Muscle layer of colon (tissue), 2 donors: ENCODE results near the gene GCGR.

Experiments
- H3K27ac ChIP-seq: one replicate; pipeline ENCODE4 v1.7.0; 2013; ENCODE audit warnings: low read depth, mild to moderate bottlenecking, low read length, moderate library complexity
- H3K27me3 ChIP-seq, 2 donors: one replicate each; pipeline ENCODE4 v1.7.0; 2013; ENCODE audit warnings: low read length in 2 of 2, mild to moderate bottlenecking in 2 of 2; ENCODE audit not compliant: insufficient read depth in 2 of 2, control insufficient read depth in 1 of 2
- H3K36me3 ChIP-seq: one replicate; pipeline ENCODE4 v1.7.0; 2013; ENCODE audit warnings: mild to moderate bottlenecking, low read length; ENCODE audit not compliant: insufficient read depth
- H3K4me1 ChIP-seq: one replicate; pipeline ENCODE4 v1.7.0; 2013; ENCODE audit warnings: mild to moderate bottlenecking, low read length; ENCODE audit not compliant: insufficient read depth
- H3K4me3 ChIP-seq, 2 donors: one replicate each; pipeline ENCODE4 v1.7.0; 2013; ENCODE audit warnings: low read length in 2 of 2, low read depth in 1 of 2, mild to moderate bottlenecking in 1 of 2, moderate library complexity in 1 of 2
- H3K9ac ChIP-seq: one replicate; pipeline ENCODE4 v1.7.0; 2013; ENCODE audit warnings: low read length
- H3K9me3 ChIP-seq: one replicate; pipeline ENCODE4 v1.7.0; 2013; ENCODE audit warnings: mild to moderate bottlenecking, low read length
- donor health status: abdominal sarcoma.
- donor health status: Adenocarcinoma of cecum.

GCGR gene

DNA sequence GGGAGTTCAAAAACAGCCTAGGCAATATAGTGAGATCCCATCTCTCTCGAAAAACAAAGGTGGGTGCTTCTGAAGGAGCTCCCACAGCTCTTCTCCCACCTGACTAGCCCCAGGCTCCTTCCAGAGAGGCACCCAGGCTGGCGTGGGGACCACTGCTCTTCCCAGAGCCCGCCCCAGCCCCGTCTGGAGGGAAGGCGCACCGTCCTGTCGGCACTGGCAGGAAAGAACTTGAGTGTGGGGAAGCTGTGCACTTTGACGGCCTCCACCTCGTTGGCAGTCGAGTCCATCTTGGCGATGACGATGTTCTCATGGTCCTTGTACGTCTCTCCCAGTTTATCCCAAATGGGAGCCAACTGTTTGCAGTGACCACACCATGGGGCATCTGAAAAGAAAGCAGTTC is 41.4 kb downstream of the GCGR start:
- no peaks in the 10 kb centered on the region for H3K4me1 ChIP-seq
- peaks cover 51% of the 10 kb centered on the region for H3K36me3 ChIP-seq
- no peaks in the 10 kb centered on the region for H3K9me3 ChIP-seq
- H3K27me3 ChIP-seq = no peaks in the 10 kb centered on the region
- no peak overlapping the region for H3K27ac ChIP-seq
- no peak overlapping the region for H3K9ac ChIP-seq
- H3K4me3 ChIP-seq = no peak overlapping the region

DNA sequence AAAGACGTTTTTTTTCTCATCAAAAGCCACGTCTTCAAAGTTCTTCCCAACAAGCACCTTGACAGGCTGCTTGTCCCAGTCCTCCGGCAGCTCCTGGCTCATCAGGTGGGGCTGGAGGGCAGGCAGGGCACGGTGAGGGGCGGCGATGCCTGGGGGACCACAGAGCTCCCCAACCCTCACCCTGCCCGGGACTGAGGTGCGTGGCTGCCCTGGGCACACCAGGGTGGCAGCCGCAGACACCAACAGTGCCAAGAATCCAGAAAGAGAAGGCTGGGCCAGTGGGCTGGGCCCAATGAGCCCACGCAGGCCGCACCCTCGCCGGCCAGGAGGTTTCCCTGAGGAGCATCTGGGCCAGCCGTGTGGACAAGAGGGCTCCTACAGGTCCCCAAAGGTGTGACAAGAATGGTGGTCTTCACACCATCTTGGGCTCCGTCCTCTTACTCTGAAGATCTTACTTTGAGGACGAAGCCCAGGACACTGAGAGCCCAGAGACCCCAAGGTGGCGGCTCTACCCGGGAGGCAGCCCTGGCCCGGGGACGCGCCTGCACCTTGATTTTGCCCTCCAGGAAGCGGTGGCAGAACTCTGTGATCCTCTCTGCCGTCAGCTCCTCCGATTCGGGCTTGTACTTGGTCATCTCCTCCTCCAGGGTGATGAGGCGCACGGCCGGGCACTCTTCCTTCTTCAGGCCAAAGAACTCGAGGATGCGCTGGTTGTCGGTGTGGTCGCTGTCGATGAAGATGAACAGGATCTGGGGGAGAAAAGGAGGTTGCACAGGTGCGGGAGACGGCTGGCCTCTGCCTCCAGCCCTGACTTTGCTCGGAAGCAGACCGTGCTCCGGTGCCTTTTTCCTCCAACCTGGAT is 42.2 kb downstream of the GCGR start:
- no peak overlapping the region for H3K4me3 ChIP-seq
- no peaks in the 10 kb centered on the region for H3K4me1 ChIP-seq
- H3K9me3 ChIP-seq = no peaks in the 10 kb centered on the region
- H3K27ac ChIP-seq = no peak overlapping the region
- no peak overlapping the region for H3K9ac ChIP-seq
- peaks cover 52% of the 10 kb centered on the region for H3K36me3 ChIP-seq
- no peaks in the 10 kb centered on the region for H3K27me3 ChIP-seq

DNA sequence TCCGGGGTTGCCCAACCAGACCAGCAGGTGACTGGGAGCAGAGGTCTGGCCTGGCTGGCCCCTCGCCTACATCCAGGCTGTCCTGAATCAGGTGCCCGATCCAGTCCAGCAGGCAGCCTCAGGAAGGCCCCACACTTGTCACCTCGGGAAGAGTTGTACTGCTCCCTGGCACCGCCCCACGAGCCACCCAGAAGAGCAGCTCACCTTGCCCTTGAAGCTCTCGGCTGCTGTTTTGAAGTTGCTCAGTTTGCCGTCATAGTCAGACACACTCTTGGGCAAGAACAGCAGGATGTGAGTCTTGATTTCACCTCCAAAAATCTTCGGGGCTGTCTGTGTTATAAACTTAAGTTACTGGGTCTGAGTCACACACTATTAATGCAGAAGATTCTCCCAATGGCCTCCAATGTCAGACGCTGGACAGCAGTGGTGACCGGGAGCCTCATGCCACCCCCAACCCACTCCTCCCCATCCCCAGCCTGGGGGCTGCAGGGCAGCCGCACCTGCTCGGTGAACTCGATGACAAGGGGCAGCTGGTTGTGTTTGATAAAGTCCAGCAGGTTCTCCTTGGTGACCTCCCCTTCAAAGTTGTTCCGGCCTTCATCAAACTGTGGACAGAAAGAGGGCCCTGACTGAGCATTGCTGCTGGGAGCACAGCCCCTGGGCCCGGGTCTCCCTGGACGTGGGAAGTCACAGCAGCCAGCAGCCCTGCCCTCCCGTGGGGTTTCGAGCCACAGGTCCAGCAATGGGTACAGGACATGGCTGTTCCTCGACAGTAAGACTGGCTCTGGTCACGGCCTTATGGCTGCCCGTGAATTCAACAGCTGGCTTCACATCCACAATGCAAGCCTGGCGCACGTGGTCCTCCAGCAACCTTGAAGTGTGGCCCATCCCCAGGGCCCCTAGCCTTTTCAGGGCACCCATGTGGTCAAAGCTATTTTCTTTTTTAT is 43.1 kb downstream of the GCGR start:
- Histone ChIP-seq H3K9me3 (no peaks in the 10 kb centered on the region), H3K9ac (no peak overlapping the region), H3K36me3 (peaks cover 61% of the 10 kb centered on the region), H3K27me3 (no peaks in the 10 kb centered on the region), H3K4me3 (no peak overlapping the region), H3K4me1 (no peaks in the 10 kb centered on the region), H3K27ac (no peak overlapping the region)

DNA sequence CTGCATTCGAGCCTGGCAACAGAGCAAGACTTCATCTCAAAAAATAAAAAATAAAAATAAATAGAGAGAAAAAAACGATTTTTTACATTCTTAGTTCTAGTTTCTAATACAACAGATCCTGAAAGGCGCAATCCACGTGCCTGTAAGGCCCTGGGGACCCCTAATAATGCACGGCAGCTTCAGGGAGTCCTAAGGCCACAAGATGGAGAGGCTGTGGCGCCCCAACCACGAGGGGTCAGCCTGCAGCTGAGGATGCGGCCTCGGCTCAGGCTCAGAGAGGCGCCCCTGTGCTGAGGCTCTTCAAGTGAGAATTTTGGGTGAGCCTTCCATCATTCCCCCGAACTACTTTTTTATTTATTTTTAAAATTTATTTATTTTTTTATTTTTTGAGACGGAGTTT is 45.5 kb downstream of the GCGR start:
- H3K9ac ChIP-seq = no peak overlapping the region
- H3K27me3 ChIP-seq = no peaks in the 10 kb centered on the region
- H3K9me3 ChIP-seq = no peaks in the 10 kb centered on the region
- H3K4me3 ChIP-seq = no peak overlapping the region
- H3K4me1 ChIP-seq = no peaks in the 10 kb centered on the region
- no peak overlapping the region for H3K27ac ChIP-seq
- peaks cover 62% of the 10 kb centered on the region for H3K36me3 ChIP-seq

DNA sequence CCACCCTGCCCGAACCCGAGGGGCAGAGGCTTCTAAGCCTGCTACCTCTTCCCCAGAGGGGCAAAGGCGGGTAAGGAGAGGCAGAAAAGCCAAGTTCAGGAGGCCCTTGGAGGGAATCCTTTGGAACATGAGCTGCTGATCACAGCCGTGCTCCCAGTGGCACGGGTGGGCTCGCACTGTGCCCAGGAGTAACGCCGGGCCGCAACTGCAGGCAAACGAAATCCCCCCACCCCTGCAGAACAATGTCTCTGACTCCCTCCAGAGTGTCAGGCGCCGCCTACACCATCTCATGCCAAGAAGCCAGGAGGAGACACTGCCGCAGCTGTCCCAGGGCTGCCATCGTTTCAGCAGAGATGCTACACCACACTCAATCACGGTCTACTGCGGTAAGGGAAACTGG is 47.5 kb downstream of the GCGR start:
- H3K36me3 ChIP-seq = peaks cover 57% of the 10 kb centered on the region

DNA sequence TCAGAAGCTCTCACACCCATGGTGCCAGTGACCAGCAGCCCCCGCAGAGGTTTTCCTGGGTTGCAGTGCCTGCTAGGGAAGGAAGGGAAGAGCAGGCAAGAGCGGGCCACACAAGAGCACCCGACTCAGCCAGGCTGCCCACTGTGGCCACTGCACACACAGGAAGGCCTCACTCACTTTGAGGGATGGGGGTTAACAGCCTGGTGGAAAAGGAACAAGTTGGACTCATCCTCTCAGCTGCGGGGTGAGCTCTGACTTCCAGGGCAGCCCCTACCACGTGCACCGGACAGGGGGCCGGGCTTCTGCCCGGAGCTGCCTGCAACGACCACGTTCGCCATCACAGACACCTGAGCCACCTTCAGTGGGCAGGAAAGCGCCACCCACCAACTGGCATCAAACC is 48.3 kb downstream of the GCGR start:
- H3K9ac ChIP-seq = no peak overlapping the region
- H3K9me3 ChIP-seq = no peaks in the 10 kb centered on the region
- H3K27me3 ChIP-seq = no peaks in the 10 kb centered on the region
- no peak overlapping the region for H3K27ac ChIP-seq
- no peaks in the 10 kb centered on the region for H3K4me1 ChIP-seq
- peaks cover 49% of the 10 kb centered on the region for H3K36me3 ChIP-seq
- H3K4me3 ChIP-seq = no peak overlapping the region

More for the DNA sequence above, 47.5 kb downstream of the GCGR start:
- Histone ChIP-seq H3K9ac (no peak overlapping the region), H3K27me3 (no peaks in the 10 kb centered on the region), H3K4me1 (no peaks in the 10 kb centered on the region), H3K27ac (no peak overlapping the region), H3K4me3 (no peak overlapping the region), H3K9me3 (no peaks in the 10 kb centered on the region)

DNA sequence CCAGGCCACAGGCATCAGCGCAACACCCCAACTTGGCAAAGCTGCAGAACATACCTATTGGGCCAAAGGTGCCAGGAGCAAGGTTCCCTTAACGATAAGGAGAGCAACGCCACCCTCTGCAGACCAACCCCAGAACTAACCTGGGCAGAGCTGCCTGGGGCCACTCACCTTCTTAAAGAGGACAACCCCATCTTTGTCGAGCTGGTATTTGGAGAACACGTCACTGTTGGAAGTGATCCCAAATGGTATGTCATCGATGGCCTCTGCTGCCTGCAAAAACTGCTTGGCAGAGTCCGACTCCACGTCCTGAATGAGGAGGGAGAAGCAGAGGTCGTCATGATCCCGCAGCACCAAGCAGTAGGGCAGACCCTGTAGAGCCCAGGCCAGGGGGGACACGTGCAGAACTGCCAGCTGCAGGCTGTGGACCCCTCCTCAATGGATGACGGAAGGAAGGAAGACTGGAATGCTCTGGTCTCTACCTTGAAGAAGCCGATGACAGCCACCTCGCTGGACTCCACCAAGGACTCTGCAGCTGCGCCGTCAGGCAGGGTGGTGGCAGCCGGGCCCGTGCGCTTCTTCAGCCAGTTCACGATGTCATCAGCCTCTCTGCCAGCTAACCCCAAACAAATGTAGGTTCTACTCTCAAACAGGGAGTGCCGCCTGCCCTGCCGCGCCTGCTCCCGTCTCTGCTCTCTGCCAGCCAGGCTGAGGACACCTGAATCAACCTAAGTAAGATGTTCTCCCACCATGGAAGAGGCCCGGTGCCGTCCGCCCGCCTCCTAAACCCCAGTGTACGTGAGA is 51.2 kb downstream of the GCGR start:
- H3K27me3 ChIP-seq = no peaks in the 10 kb centered on the region
- no peaks in the 10 kb centered on the region for H3K9me3 ChIP-seq
- H3K4me1 ChIP-seq = peaks cover 17% of the 10 kb centered on the region
- H3K4me3 ChIP-seq = no peak overlapping the region
- H3K36me3 ChIP-seq = peaks cover 66% of the 10 kb centered on the region
- H3K9ac ChIP-seq = no peak overlapping the region
- no peak overlapping the region for H3K27ac ChIP-seq

DNA sequence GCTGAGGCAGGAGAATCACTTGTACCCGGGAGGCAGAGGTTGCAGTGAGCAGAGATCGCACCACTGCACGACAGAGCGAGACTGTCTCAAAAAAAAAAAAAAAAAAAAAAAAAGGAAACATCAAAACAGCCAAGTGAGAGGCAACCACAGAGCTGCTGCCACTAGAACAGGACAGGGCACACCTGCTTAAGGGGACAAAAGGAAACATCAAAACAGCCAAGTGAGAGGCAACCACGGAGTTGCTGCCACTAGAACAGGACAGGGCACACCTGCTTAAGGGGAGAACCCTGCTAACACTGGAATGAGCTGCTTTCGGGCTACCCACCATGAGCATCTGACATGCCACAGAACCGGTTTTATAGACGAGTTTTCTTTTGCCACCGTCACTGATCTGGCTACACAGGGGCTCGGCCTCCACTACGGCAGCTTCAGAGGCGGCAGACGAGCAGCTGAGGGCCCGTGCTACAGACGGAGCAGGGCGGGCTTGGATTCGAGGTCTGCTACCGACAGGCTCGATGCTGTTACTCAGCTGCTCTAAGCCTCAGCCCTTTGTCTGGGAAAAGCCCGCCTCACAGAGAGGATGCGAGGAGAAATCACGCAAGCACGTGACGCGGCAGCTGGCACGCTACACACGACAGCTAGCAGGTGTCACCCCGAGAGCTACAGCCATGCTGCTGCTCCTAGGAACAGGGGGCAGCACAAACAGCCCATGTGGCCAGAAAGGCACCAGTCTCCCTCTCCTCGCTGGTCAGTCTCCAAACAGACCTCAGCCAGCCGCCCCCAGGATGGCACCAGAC is 54.4 kb downstream of the GCGR start:
- H3K4me3 ChIP-seq = no peak overlapping the region
- H3K27ac ChIP-seq = no peak overlapping the region
- no peak overlapping the region for H3K9ac ChIP-seq
- H3K27me3 ChIP-seq = no peaks in the 10 kb centered on the region
- H3K4me1 ChIP-seq = peaks cover 28% of the 10 kb centered on the region
- H3K36me3 ChIP-seq = peaks cover 51% of the 10 kb centered on the region
- H3K9me3 ChIP-seq = no peaks in the 10 kb centered on the region

DNA sequence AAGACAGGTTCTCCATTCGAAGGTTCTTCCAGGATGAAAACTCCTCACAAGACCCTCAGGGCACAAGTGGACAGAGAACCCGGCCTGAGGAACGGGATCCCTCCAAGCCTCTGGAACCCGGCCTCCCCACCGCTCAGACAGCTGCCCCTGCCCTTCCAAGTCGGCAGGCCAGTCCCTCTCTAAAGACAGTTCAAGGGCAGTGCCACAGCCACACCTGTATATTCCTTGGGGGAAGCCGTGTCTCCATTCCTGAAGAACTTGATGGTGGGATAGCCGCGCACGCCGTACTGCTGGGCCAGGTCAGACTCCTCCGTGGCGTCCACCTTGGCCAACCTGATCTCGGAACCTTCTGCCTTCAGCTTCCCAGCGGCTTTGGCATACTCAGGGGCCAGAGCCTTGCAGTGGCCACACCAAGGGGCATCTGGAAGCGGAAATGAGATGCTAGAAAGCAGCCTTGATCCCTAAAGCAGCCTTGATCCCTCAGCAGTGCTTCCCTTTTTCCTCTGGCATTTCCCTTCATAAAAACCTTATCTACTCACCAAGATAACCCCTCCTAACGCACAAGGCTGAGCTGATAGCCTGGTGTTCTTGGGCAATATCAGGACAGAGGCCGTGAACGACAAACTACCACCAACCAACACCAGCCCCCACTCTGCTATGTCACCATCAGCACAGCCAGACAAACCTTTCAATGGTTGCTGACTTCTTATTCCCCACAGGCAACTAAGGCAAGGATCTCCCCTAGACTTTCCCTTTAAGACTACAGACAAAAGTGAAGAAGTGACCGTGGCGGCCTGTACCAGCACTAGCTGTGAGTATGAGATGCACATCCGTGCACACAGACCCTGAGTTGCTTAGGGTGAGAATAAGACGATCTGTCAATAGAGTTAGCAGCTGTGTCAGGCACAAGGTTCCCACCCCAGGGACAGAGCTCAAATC is 55.3 kb downstream of the GCGR start:
- H3K4me1 ChIP-seq = peaks cover 31% of the 10 kb centered on the region
- H3K36me3 ChIP-seq = peaks cover 43% of the 10 kb centered on the region
- no peaks in the 10 kb centered on the region for H3K9me3 ChIP-seq
- peak overlapping the region; percentile 83 for H3K9ac ChIP-seq
- no peaks in the 10 kb centered on the region for H3K27me3 ChIP-seq
- peak overlapping the region; percentile 96 for H3K27ac ChIP-seq
- H3K4me3 ChIP-seq = peak overlapping the region; percentile 76 to 86
